ENCODE results near the gene TTC39B. TPM values are rescaled to one million over a fixed set of nuclear protein-coding genes. Genes with fewer than 3 reads are reported as not detected.

Gene TTC39B
- total RNA-seq: 46.9 TPM
- long read RNA-seq, full-length matches to known transcripts: 22 of 54 reads
- long read RNA-seq, partial matches to known transcripts: 7 of 54 reads
- long read RNA-seq, other reads (novel, unspliced or antisense): 25 of 54 reads

- intact Hi-C loops (cut with DNase I): no loop called here
Measured at GRCh38 chr9:15306757-15307522, at the start of gene TTC39B. Gene TTC39B, minus strand, starts transcription at chr9:15307216. Its CDS starts 91 bp downstream, at chr9:15307125.

GRCh38 chr9:15355669-15356068 lies 48.7 kb upstream of the TTC39B start:
- no peaks in the 10 kb centered on the region for H3K9me3 ChIP-seq
- ATAC-seq: no peak
- no peak overlapping the region for H3K4me3 ChIP-seq
- intact Hi-C loops (cut with DNase I): no loop called here
- H3K27ac ChIP-seq: no peak overlapping the region
- no peak for DNase-seq
- no peaks in the 10 kb centered on the region for H3K27me3 ChIP-seq
- no peaks in the 10 kb centered on the region for H3K4me1 ChIP-seq
- no peak for TF ChIP-seq CTCF (IDR thresholded peaks at IDR 0.05)
- no peaks in the 10 kb centered on the region for H3K36me3 ChIP-seq

More at GRCh38 chr9:15306757-15307522, at the start of gene TTC39B:
- ATAC-seq (peak; percentile 96), DNase-seq (peak; percentile 98)
- no peaks in the 10 kb centered on the region for H3K27me3 ChIP-seq
- peak within 1 kb of the TSS; percentile 82 for H3K27ac ChIP-seq
- H3K4me1 ChIP-seq: peaks cover 8% of the 10 kb centered on the region
- H3K4me3 ChIP-seq: peak within 1 kb of the TSS; percentile 89
- H3K9me3 ChIP-seq: no peaks in the 10 kb centered on the region
- H3K36me3 ChIP-seq: no peaks in the 10 kb centered on the region
- TF ChIP-seq CTCF (IDR thresholded peaks at IDR 0.05): no peak

GRCh38 chr9:15354713-15355112 lies 47.7 kb upstream of the TTC39B start:
- ATAC-seq (no peak), DNase-seq (no peak)
- no peak overlapping the region for H3K27ac ChIP-seq
- no peaks in the 10 kb centered on the region for H3K9me3 ChIP-seq
- no peak for TF ChIP-seq CTCF (IDR thresholded peaks at IDR 0.05)
- no peak overlapping the region for H3K4me3 ChIP-seq
- intact Hi-C loops (cut with DNase I): no loop called here
- H3K27me3 ChIP-seq: no peaks in the 10 kb centered on the region
- no peaks in the 10 kb centered on the region for H3K4me1 ChIP-seq
- H3K36me3 ChIP-seq: no peaks in the 10 kb centered on the region

- Histone ChIP-seq H3K36me3 (no peaks in the 10 kb centered on the region), H3K9me3 (no peaks in the 10 kb centered on the region), H3K27me3 (no peaks in the 10 kb centered on the region), H3K27ac (no peak overlapping the region), H3K4me3 (no peak overlapping the region), H3K4me1 (no peaks in the 10 kb centered on the region)
- DNase-seq: no peak
- intact Hi-C loops (cut with DNase I): no loop called here
- ATAC-seq: no peak
- no peak for TF ChIP-seq CTCF (IDR thresholded peaks at IDR 0.05)
Measured at GRCh38 chr9:15353892-15354291, 46.9 kb upstream of the TTC39B start.

GRCh38 chr9:15352306-15352705 lies 45.3 kb upstream of the TTC39B start:
- intact Hi-C loops (cut with DNase I): no loop called here
- no peaks in the 10 kb centered on the region for H3K4me1 ChIP-seq
- no peaks in the 10 kb centered on the region for H3K27me3 ChIP-seq
- no peaks in the 10 kb centered on the region for H3K9me3 ChIP-seq
- no peak for ATAC-seq
- H3K36me3 ChIP-seq: no peaks in the 10 kb centered on the region
- H3K27ac ChIP-seq: no peak overlapping the region
- no peak for TF ChIP-seq CTCF (IDR thresholded peaks at IDR 0.05)
- no peak overlapping the region for H3K4me3 ChIP-seq
- no peak for DNase-seq
